ENCODE results near the gene TTC8. TPM values are rescaled to one million over a fixed set of nuclear protein-coding genes. Genes with fewer than 3 reads are reported as not detected.

Gene TTC8
- total RNA-seq, 4 donors from 2014 or later: 16.4 to 29.9 (median 23.7) TPM

DNA sequence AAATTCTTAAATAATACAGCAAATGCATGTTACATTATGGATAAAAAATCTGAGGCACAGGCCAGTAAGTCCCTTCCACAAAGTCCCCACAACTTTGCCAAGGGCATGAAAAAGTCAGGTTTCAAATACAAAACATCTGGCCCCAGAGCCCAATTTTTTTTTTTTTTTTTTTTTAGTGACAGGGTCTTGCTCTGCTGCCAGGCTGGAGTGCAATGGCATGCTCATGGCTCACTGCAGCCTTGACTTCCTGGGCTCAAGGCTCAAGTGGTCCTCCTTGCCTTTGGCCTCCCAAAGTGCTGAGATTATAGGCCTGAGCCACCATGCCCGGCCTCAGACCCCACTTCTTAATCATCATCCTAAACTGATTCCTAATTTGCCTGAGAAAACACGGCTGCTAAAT lies 3.1 kb upstream of the TTC8 start:
- no peak for DNase-seq (ENCODE audit: extremely low spot score)
- no peaks in the 10 kb centered on the region for H3K9me3 ChIP-seq
- H3K27ac ChIP-seq (replicated peaks in 1 of 4): no peak overlapping the region
- TF ChIP-seq, protein P1, sequence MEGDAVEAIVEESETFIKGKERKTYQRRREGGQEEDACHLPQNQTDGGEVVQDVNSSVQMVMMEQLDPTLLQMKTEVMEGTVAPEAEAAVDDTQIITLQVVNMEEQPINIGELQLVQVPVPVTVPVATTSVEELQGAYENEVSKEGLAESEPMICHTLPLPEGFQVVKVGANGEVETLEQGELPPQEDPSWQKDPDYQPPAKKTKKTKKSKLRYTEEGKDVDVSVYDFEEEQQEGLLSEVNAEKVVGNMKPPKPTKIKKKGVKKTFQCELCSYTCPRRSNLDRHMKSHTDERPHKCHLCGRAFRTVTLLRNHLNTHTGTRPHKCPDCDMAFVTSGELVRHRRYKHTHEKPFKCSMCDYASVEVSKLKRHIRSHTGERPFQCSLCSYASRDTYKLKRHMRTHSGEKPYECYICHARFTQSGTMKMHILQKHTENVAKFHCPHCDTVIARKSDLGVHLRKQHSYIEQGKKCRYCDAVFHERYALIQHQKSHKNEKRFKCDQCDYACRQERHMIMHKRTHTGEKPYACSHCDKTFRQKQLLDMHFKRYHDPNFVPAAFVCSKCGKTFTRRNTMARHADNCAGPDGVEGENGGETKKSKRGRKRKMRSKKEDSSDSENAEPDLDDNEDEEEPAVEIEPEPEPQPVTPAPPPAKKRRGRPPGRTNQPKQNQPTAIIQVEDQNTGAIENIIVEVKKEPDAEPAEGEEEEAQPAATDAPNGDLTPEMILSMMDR (IDR thresholded peaks at IDR 0.05): no peak
- no peak for TF ChIP-seq POLR2AphosphoS5 (IDR thresholded peaks at IDR 0.05)
- no peak for TF ChIP-seq POLR2A (IDR thresholded peaks at IDR 0.05; ENCODE audit: low read depth)
- TF ChIP-seq EP300 (IDR thresholded peaks at IDR 0.05): no peak
- no peaks in the 10 kb centered on the region for H3K27me3 ChIP-seq
- no peak overlapping the region for H3K4me3 ChIP-seq
- no peaks in the 10 kb centered on the region for H3K36me3 ChIP-seq
- WGBS: 86% methylated on average over 2 of the region's 2 CpGs
- intact Hi-C loops (cut with DNase I): no loop called here
- H3K4me1 ChIP-seq: peaks cover 4 to 19% (median 15%) of the 10 kb centered on the region in 4 donors

DNA sequence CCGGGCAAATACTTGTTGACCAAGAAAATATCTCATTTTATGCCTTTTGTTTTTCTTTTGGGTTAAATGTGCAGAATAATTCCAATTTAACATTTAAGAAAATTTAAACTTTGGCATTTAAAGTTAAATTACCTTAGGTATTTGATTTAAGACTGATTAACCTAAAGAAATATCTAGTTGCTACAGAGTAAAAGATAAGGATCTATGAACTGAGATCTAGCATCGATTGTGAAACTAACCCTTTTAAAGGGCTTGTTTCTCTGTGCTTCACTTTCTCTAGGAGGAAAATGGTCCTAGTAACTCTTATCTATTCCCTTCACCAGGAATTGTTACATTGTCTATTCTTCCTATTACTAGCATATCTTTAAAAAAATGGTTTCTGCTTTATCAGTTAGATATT lies 2.6 kb upstream of the TTC8 start:
- Histone ChIP-seq H3K36me3 (no peaks in the 10 kb centered on the region), H3K27me3 (no peaks in the 10 kb centered on the region), H3K4me1 (peaks cover 4 to 19% (median 15%) of the 10 kb centered on the region in 4 donors), H3K9me3 (no peaks in the 10 kb centered on the region), H3K27ac (replicated peaks in 1 of 4) (no peak overlapping the region), H3K4me3 (no peak overlapping the region)
- 78% methylated on average over 2 of the region's 2 CpGs for WGBS
- intact Hi-C loops (cut with DNase I): no loop called here
- DNase-seq (ENCODE audit: extremely low spot score): no peak
- TF ChIP-seq POLR2AphosphoS5 (IDR thresholded peaks at IDR 0.05): no peak
- TF ChIP-seq, protein P1 (IDR thresholded peaks at IDR 0.05): no peak
- no peak for TF ChIP-seq POLR2A (IDR thresholded peaks at IDR 0.05; ENCODE audit: low read depth)
- no peak for TF ChIP-seq EP300 (IDR thresholded peaks at IDR 0.05)

DNA sequence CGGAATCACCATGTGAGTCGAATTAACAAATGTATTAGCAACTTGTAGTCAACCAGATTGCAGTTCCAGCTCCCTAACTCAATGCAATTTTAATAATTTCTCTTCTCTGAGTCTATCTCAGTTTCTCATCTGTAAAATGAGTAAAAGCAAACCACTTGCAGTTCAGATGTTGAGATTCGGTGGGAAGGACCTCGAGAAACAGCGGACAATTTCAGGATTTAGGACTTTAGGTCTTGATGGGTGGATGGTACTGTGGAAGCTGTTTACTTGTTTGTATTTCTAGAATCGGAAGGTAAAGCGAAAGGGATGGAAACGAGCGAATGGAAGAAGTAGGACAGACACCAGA lies 510 bp upstream of the TTC8 start:
- intact Hi-C loops (cut with DNase I): no loop called here
- H3K4me1 ChIP-seq: peaks cover 4 to 30% (median 18%) of the 10 kb centered on the region in 4 donors
- no peaks in the 10 kb centered on the region for H3K36me3 ChIP-seq

DNA sequence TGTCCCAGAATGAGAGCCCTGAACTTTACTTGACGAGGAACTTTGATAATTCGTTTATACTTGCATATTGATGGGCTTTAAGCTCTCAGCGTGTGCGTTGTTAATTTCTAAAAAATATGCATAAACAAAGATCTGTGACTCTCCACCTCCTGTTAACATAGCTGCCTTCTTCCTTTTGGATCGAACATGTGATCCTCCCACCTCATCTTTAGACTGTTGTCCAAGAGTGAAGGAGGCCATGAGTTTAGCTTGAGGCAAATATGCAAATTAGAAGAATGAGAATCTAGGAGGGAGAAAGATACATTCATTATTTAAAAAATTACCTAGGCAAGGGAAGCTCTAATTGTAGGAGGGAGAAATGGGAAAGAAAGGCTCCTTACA lies 617 bp downstream of the TTC8 start:
- intact Hi-C loops (cut with DNase I): loop anchor here (5.0 kb wide), 1 partner anchor 33 kb away; the partner anchor contains the start of gene EML5
- H3K27me3 ChIP-seq: no peaks in the 10 kb centered on the region

More for the DNA sequence above, 510 bp upstream of the TTC8 start:
- TF ChIP-seq EP300 (IDR thresholded peaks at IDR 0.05) (no peak), POLR2A (IDR thresholded peaks at IDR 0.05; ENCODE audit: low read depth) (no peak), POLR2AphosphoS5 (IDR thresholded peaks at IDR 0.05) (no peak)
- TF ChIP-seq, protein P1 (IDR thresholded peaks at IDR 0.05): no peak
- Histone ChIP-seq H3K4me3 (peak overlapping the region; percentile 68 to 80 (median 75)), H3K27ac (replicated peaks in 1 of 4) (peak overlapping the region; percentile 83 to 86 (median 84)), H3K9me3 (no peaks in the 10 kb centered on the region), H3K27me3 (no peaks in the 10 kb centered on the region)
- no peak for DNase-seq (ENCODE audit: extremely low spot score)
- 8% methylated on average over 9 of the region's 9 CpGs for WGBS

More for the DNA sequence above, 617 bp downstream of the TTC8 start:
- H3K36me3 ChIP-seq: no peaks in the 10 kb centered on the region
- whole genome bisulfite sequencing: 3% methylated on average over 5 of the region's 5 CpGs
- H3K4me3 ChIP-seq: peak overlapping the region; percentile 68 to 80 (median 75)
- H3K27ac ChIP-seq (replicated peaks in 1 of 4): peak overlapping the region; percentile 83 to 86 (median 84)
- DNase-seq (ENCODE audit: extremely low spot score): no peak
- H3K4me1 ChIP-seq: peaks cover 4 to 41% (median 29%) of the 10 kb centered on the region in 4 donors
- TF ChIP-seq EP300 (IDR thresholded peaks at IDR 0.05) (no peak), POLR2AphosphoS5 (IDR thresholded peaks at IDR 0.05) (no peak), POLR2A (IDR thresholded peaks at IDR 0.05; ENCODE audit: low read depth) (no peak)
- TF ChIP-seq, protein P1 (IDR thresholded peaks at IDR 0.05): no peak
- no peaks in the 10 kb centered on the region for H3K9me3 ChIP-seq
